Body of pancreas (tissue), 4 donors: ENCODE data around the gene SBF2.

ENCODE experiments used
- POLR2A ChIP-seq, 3 donors: fragments of 450-650 bp; IDR thresholded peaks; one replicate each; pipeline ENCODE4 v1.6.1; 2016; ENCODE audit warnings: antibody characterized with exemption in 3 of 3, mild to moderate bottlenecking in 2 of 3
- TF ChIP-seq, protein P1 (sequence below), 7 experiments: fragments of 450-650 bp in 4 of 7; fragments of 200-600 bp in 3 of 7; sonication (generic) in 3 of 7; IDR thresholded peaks; one replicate each; pipeline ENCODE4 v1.5.1; 2016 to 2019; ENCODE audit warnings: antibody characterized with exemption in 7 of 7

DNA sequence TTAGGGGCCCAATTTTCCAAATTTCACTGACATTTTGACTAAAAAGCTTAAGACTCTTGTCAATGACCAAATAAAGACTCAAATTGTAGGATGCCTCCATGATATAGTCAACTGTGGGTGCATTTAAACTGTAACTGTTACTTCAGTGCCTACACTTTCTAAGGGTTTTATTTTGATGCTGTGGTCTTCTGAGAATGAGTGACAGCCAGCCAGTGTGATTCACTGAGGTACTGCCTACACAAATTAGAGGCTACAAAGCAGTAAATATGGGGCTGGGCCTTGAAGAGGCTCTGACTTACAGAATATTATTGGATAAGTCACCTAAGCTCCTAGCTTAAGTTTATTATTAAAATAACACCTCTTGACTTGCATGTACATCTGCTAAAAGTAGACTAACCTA, 419.6 kb downstream of the SBF2 start:
- TF ChIP-seq, protein P1, sequence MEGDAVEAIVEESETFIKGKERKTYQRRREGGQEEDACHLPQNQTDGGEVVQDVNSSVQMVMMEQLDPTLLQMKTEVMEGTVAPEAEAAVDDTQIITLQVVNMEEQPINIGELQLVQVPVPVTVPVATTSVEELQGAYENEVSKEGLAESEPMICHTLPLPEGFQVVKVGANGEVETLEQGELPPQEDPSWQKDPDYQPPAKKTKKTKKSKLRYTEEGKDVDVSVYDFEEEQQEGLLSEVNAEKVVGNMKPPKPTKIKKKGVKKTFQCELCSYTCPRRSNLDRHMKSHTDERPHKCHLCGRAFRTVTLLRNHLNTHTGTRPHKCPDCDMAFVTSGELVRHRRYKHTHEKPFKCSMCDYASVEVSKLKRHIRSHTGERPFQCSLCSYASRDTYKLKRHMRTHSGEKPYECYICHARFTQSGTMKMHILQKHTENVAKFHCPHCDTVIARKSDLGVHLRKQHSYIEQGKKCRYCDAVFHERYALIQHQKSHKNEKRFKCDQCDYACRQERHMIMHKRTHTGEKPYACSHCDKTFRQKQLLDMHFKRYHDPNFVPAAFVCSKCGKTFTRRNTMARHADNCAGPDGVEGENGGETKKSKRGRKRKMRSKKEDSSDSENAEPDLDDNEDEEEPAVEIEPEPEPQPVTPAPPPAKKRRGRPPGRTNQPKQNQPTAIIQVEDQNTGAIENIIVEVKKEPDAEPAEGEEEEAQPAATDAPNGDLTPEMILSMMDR (IDR thresholded peaks at IDR 0.05), result no peak
- no peak for TF ChIP-seq POLR2A (IDR thresholded peaks at IDR 0.05)
